Activated T-helper 17 cell treated with anti-CD3 and anti-CD28 coated beads, Interleukin-2, amount 50 U/mL, for 72 hours (primary cell): Measurements from ENCODE around the gene HHIPL1. TPM values are rescaled to one million over a fixed set of nuclear protein-coding genes. Genes with fewer than 3 reads are reported as not detected.
"Not testable (repeated sequence)": the region's sequence is repeated elsewhere in the genome, so short reads cannot be mapped to it uniquely, and the experiment has no call there.

Experiments
- ATAC-seq: fragments of 150-1000 bp; cut with Tn5 transposase; replicated peaks from 2 replicates; pipeline ENCODE4 v1.10.0; 2021; ENCODE audit warnings: mild to moderate bottlenecking, moderate library complexity
- H3K27ac Mint-ChIP-seq: one replicate; pipeline ENCODE4 v1.8.0; 2022; ENCODE audit warnings: mixed read lengths
- H3K27me3 Mint-ChIP-seq: one replicate; pipeline ENCODE4 v1.8.0; 2022; ENCODE audit warnings: mixed read lengths
- H3K36me3 Mint-ChIP-seq: one replicate; pipeline ENCODE4 v1.8.0; 2022; ENCODE audit warnings: low read depth, mild to moderate bottlenecking, mixed read lengths
- H3K4me1 Mint-ChIP-seq: one replicate; pipeline ENCODE4 v1.8.0; 2022; ENCODE audit warnings: mixed read lengths
- H3K4me3 Mint-ChIP-seq: one replicate; pipeline ENCODE4 v1.8.0; 2022; ENCODE audit warnings: mild to moderate bottlenecking, mixed read lengths
- H3K9me3 Mint-ChIP-seq: one replicate; pipeline ENCODE4 v1.8.0; 2022; ENCODE audit warnings: mixed read lengths
- total RNA-seq, 2 donors: library from RNA; stranded (reverse); gene quantifications; one replicate each; pipeline ENCODE4 v1.2.3, GENCODE V29; 2022

HHIPL1 gene
- total RNA-seq, 2 donors from 2014 or later, result 0.19 TPM; not detected in 1

DNA sequence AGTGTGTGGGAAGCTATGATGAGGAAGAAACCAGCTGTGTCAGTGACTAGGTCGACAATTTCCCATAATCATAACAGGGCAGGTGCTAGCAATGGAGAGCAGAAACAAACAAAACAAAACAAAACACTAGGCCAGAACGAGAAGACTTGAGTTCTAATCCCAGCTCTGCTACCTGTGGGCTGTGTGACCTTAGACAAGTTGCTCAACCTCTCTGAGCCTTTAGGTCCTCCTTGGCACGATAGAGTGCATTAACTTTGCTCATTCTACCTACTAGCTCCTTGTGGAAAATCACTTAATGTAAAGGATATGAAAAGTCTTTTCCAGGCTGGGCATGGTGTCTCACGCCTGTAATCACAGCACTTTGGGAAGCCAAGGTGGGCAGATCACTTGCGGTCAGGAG, 11.2 kb downstream of the HHIPL1 start:
- Mint-ChIP-seq H3K4me3 (no peak overlapping the region), H3K27ac (no peak overlapping the region), H3K36me3 (no peaks in the 10 kb centered on the region), H3K27me3 (peaks cover 41% of the 10 kb centered on the region), H3K4me1 (no peaks in the 10 kb centered on the region), H3K9me3 (no peaks in the 10 kb centered on the region)
- ATAC-seq, result no peak

DNA sequence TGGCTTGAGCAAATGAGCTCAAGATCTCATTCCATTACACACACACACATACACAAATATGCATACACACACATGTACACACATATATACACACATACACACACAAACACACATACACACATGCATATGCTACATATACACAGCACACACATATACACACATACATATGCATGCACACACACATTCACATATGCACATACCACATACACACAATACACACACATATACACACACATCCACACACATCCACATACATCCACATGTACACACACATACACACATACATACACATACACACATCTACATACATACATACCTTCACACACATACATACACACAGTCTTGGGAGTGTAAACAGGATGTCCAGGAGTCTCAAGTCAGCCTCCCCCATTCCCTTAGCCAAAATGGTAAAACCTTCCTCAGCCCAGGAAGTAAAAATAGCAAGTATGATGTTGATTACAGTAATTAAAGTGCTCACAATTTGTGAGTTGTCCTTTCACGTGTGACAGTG, 12.8 kb downstream of the HHIPL1 start:
- Mint-ChIP-seq H3K27me3 (peaks cover 41% of the 10 kb centered on the region), H3K36me3 (no peaks in the 10 kb centered on the region), H3K9me3 (no peaks in the 10 kb centered on the region), H3K4me3 (no peak overlapping the region), H3K4me1 (no peaks in the 10 kb centered on the region), H3K27ac (no peak overlapping the region)
- ATAC-seq, result no peak

GRCh38 chr14:99658218-99658845, 13.4 kb downstream of the HHIPL1 start:
- H3K36me3 Mint-ChIP-seq, result no peaks in the 10 kb centered on the region
- no peak for ATAC-seq
- no peak overlapping the region for H3K27ac Mint-ChIP-seq
- no peaks in the 10 kb centered on the region for H3K4me1 Mint-ChIP-seq
- no peak overlapping the region for H3K4me3 Mint-ChIP-seq
- peaks cover 45% of the 10 kb centered on the region for H3K27me3 Mint-ChIP-seq
- no peaks in the 10 kb centered on the region for H3K9me3 Mint-ChIP-seq

- Mint-ChIP-seq H3K27me3 (peaks cover 41% of the 10 kb centered on the region), H3K4me1 (no peaks in the 10 kb centered on the region), H3K36me3 (no peaks in the 10 kb centered on the region), H3K9me3 (no peaks in the 10 kb centered on the region), H3K4me3 (no peak overlapping the region), H3K27ac (no peak overlapping the region)
- no peak for ATAC-seq
Measured at GRCh38 chr14:99659333-99659741, 14.4 kb downstream of the HHIPL1 start.

- Mint-ChIP-seq H3K4me3 (no peak overlapping the region), H3K27me3 (peaks cover 36% of the 10 kb centered on the region), H3K4me1 (no peaks in the 10 kb centered on the region), H3K9me3 (no peaks in the 10 kb centered on the region), H3K27ac (no peak overlapping the region), H3K36me3 (no peaks in the 10 kb centered on the region)
- ATAC-seq, result no peak
Measured at GRCh38 chr14:99660006-99660566, 15.2 kb downstream of the HHIPL1 start.

- ATAC-seq, result no peak
- Mint-ChIP-seq H3K27ac (no peak overlapping the region), H3K4me1 (no peaks in the 10 kb centered on the region), H3K9me3 (no peaks in the 10 kb centered on the region), H3K4me3 (no peak overlapping the region), H3K36me3 (no peaks in the 10 kb centered on the region), H3K27me3 (peaks cover 36% of the 10 kb centered on the region)
Measured at GRCh38 chr14:99660794-99661193, 15.9 kb downstream of the HHIPL1 start.

- H3K27ac Mint-ChIP-seq, H3K4me3 Mint-ChIP-seq, ATAC-seq, H3K4me1 Mint-ChIP-seq, H3K9me3 Mint-ChIP-seq, H3K36me3 Mint-ChIP-seq: not testable (repeated sequence)
- H3K27me3 Mint-ChIP-seq, result peaks cover 32% of the 10 kb centered on the region
Measured at GRCh38 chr14:99661206-99661605, 16.3 kb downstream of the HHIPL1 start.

GRCh38 chr14:99662846-99663245, 17.9 kb downstream of the HHIPL1 start:
- Mint-ChIP-seq H3K27me3 (peaks cover 27% of the 10 kb centered on the region), H3K36me3 (no peaks in the 10 kb centered on the region), H3K9me3 (no peaks in the 10 kb centered on the region), H3K4me3 (no peak overlapping the region), H3K27ac (no peak overlapping the region), H3K4me1 (no peaks in the 10 kb centered on the region)
- no peak for ATAC-seq

GRCh38 chr14:99663386-99664057, 18.6 kb downstream of the HHIPL1 start:
- Mint-ChIP-seq H3K9me3 (no peaks in the 10 kb centered on the region), H3K36me3 (no peaks in the 10 kb centered on the region), H3K4me3 (no peak overlapping the region), H3K27ac (no peak overlapping the region), H3K4me1 (no peaks in the 10 kb centered on the region), H3K27me3 (peaks cover 21% of the 10 kb centered on the region)
- no peak for ATAC-seq

- Mint-ChIP-seq H3K36me3 (no peaks in the 10 kb centered on the region), H3K9me3 (no peaks in the 10 kb centered on the region), H3K27me3 (peaks cover 23% of the 10 kb centered on the region), H3K4me3 (no peak overlapping the region), H3K27ac (no peak overlapping the region), H3K4me1 (no peaks in the 10 kb centered on the region)
- no peak for ATAC-seq
Measured at GRCh38 chr14:99664058-99664936, 19.4 kb downstream of the HHIPL1 start.

GRCh38 chr14:99664937-99665273, 20.0 kb downstream of the HHIPL1 start:
- Mint-ChIP-seq H3K27me3 (peaks cover 23% of the 10 kb centered on the region), H3K27ac (no peak overlapping the region), H3K4me3 (no peak overlapping the region), H3K4me1 (no peaks in the 10 kb centered on the region), H3K36me3 (no peaks in the 10 kb centered on the region), H3K9me3 (no peaks in the 10 kb centered on the region)
- no peak for ATAC-seq

- Mint-ChIP-seq H3K27ac (no peak overlapping the region), H3K4me3 (no peak overlapping the region), H3K36me3 (no peaks in the 10 kb centered on the region), H3K4me1 (no peaks in the 10 kb centered on the region), H3K9me3 (no peaks in the 10 kb centered on the region), H3K27me3 (peaks cover 14% of the 10 kb centered on the region)
- no peak for ATAC-seq
Measured at GRCh38 chr14:99666533-99666932, 21.6 kb downstream of the HHIPL1 start.

- no peak for ATAC-seq
- Mint-ChIP-seq H3K9me3 (no peaks in the 10 kb centered on the region), H3K4me3 (no peak overlapping the region), H3K36me3 (no peaks in the 10 kb centered on the region), H3K27me3 (peaks cover 14% of the 10 kb centered on the region), H3K4me1 (no peaks in the 10 kb centered on the region), H3K27ac (no peak overlapping the region)
Measured at GRCh38 chr14:99667045-99667444, 22.1 kb downstream of the HHIPL1 start.

DNA sequence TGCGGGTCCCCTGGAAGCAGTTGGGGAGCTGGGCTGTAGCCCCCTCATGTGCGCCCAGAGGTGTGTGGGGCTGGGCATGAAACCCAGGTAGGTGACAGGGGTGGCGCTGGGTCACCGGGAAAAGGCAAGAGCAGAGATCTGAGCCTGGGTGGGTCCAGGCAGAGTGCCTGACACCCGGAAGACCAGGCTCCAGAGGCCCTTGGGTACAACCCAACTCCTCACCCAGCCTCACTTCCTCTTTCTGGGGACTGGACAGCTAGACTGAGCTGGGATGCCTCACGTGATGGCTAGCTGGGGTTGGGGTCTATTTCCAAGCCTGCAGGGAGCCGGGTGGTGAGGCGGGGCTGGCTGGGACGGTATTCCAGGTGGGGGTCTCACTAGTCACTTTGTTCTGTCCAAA, 22.9 kb downstream of the HHIPL1 start:
- Mint-ChIP-seq H3K27me3 (peaks cover 10% of the 10 kb centered on the region), H3K27ac (no peak overlapping the region), H3K36me3 (no peaks in the 10 kb centered on the region), H3K9me3 (no peaks in the 10 kb centered on the region), H3K4me1 (peaks cover 5% of the 10 kb centered on the region), H3K4me3 (no peak overlapping the region)
- no peak for ATAC-seq
